Cardiac fibroblast (primary cell): ENCODE results near the gene HBM.

ENCODE experiments used
- DNase-seq, 2 donors: peaks; one replicate each; pipeline versions ENCODE4 v3.0.0 to v3.0.0-alpha.2; 2010; ENCODE audit warnings: low read depth in 2 of 2
- H3K4me3 ChIP-seq, 2 donors: replicated peaks in 1 of 2; 1 replicate in 1 of 2; 2 replicates in 1 of 2; pipeline ENCODE4 v1.5.1; 2011; ENCODE audit warnings: low read depth in 2 of 2, low read length in 2 of 2, mild to moderate bottlenecking in 2 of 2, moderate library complexity in 1 of 2
- TF ChIP-seq, protein P1 (sequence below): IDR thresholded peaks from one replicate; pipeline ENCODE4 v1.5.1; 2011; ENCODE audit warnings: low read depth, mild to moderate bottlenecking, low read length, inconsistent platforms

HBM gene

DNA sequence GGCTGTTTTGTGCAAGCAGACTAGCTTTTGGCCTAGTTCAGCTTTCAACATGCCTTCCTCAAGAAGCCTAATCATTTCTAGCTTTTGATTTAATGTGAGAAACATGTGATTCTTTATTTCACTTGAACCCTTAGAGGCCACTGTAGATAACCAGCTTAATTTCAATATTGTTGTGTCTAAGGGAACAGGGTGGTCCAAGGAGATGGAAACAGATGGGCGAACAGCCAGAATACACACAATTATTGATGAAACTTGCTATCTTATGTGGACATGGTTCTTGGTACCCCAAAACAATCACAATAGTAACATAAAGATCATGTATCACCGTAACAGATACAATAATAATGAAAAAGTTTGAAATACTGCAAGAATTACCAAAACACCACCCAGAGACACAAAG lies 32.1 kb upstream of the HBM start:
- no peak overlapping the region for H3K4me3 ChIP-seq
- TF ChIP-seq, protein P1, sequence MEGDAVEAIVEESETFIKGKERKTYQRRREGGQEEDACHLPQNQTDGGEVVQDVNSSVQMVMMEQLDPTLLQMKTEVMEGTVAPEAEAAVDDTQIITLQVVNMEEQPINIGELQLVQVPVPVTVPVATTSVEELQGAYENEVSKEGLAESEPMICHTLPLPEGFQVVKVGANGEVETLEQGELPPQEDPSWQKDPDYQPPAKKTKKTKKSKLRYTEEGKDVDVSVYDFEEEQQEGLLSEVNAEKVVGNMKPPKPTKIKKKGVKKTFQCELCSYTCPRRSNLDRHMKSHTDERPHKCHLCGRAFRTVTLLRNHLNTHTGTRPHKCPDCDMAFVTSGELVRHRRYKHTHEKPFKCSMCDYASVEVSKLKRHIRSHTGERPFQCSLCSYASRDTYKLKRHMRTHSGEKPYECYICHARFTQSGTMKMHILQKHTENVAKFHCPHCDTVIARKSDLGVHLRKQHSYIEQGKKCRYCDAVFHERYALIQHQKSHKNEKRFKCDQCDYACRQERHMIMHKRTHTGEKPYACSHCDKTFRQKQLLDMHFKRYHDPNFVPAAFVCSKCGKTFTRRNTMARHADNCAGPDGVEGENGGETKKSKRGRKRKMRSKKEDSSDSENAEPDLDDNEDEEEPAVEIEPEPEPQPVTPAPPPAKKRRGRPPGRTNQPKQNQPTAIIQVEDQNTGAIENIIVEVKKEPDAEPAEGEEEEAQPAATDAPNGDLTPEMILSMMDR: no peak
- no peak for DNase-seq

DNA sequence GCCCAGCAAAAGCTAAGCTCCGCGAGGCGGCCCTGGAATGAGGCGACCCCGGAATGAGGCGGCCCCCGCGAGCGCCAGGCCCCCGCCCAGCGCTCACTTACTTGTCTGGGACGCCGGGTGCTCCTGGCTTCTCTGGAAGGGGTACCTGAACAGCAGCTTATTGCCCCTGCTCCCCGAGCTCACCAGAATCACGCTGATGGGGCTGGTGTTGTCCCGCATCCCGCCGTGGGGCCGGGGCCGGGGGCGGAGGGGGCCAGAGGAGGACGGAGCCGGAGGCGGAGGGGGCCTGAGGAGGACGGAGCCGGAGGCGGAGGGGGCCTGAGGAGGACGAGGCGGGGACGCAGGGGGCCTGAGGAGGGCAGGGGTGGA lies 27.7 kb upstream of the HBM start:
- peak in 1 of 2 donors; percentile 15 for DNase-seq
- H3K4me3 ChIP-seq: peak overlapping the region; percentile 70 to 73
- TF ChIP-seq, protein P1: no peak

DNA sequence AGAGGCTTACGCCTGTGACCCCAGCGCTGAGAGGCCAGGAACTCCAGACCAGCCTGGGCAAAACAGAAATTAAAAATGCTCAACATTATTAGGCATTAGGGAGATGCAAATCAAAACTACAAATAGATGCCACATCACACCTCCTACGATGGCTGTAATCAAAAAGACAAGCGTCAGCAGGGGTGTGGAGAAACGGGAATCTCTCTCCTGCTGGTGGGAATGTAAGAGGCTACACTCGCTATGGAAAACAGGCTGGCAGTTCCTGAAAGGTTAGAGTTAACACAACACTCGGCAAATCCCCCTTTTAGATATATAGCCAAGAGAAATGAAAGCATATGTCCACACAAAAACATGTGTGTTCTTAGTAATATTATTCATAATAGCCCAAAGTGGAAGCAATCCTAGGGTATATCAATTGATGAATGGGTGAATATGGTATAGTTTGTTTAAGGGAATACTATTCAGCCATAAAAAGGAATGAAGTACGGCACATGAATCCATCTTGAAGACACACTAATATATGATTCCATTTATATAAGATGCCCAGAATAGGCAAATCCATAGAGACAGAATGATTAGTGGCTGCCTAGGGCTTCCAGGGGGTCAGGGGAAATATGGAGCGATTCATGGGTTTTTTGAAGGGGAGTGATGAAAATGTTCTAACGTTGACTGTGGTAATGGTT lies 25.5 kb upstream of the HBM start:
- no peak overlapping the region for H3K4me3 ChIP-seq
- no peak for DNase-seq
- TF ChIP-seq, protein P1: no peak

DNA sequence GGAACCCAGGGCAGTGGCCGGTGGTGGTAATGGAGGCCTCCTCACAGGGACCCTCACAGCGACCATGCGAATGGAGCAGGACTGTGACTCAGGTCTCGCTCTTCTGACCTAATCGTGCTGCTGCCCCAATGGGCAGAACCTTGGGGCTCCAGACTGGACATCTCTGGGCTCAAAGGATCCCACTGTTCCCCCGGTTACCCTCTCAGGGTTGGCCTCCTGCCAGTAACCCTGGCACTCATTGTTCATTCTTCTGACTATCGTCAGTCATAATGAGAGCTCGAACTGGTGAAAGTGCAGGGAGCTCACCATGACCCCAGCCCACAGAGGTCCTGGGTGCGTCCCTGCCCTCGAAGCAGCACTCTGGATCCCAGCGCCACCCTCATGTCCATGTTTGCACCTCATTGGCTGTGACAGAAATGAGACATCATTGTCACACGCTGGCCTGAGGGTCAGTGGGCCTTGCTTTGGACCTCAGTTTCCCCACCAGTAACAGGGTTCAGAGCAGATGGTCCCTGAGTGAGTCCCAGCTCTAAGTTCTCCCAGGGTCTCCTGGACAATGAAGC lies 23.3 kb upstream of the HBM start:
- TF ChIP-seq, protein P1: no peak
- no peak for DNase-seq
- H3K4me3 ChIP-seq: no peak overlapping the region

DNA sequence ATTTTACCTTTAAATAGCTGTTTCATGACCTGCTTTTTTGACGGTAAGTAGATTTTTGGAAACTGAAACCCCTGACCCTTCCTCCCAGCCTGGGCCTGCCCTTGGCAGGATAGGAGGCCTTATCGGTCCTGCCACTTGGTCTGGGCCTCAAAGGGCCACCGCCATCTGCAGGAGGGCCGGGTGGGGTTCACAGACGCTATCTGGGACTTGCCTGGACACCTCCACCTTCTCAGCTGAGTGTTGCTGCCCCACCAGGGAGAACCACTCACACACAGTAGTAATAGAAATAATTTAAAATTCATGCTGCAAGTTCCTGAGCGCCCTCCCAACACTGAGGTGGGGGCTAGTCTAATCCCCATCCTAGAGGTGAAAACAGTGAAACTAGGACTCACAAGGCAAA lies 22.7 kb upstream of the HBM start:
- H3K4me3 ChIP-seq: no peak overlapping the region
- no peak for DNase-seq
- TF ChIP-seq, protein P1: no peak

DNA sequence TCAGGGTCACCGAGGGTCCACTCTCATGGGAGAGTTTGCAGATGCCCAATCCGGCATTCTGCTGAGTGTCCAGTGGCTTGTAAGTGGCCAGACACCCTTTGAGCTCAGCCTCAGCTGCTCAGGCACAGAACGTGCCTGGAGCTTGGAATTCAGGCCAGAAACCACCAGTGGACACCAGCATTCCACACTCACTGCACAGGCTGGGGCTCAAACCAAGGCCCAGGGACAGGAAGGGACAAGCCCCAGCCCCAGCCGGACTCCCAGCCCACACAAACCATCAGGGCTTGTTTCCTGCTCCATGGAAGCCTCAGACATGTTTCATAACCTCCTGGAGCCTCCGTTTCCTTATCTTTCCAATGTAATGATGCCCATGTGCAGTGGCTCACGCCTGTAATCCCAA lies 22.3 kb upstream of the HBM start:
- H3K4me3 ChIP-seq: no peak overlapping the region
- no peak for DNase-seq
- TF ChIP-seq, protein P1: no peak
